ENCODE data around the gene HAPSTR1. TPM values are rescaled to one million over a fixed set of nuclear protein-coding genes. Genes with fewer than 3 reads are reported as not detected.

Gene HAPSTR1
- total RNA-seq, 1 donor from 2014 or later: 53.1 TPM

DNA sequence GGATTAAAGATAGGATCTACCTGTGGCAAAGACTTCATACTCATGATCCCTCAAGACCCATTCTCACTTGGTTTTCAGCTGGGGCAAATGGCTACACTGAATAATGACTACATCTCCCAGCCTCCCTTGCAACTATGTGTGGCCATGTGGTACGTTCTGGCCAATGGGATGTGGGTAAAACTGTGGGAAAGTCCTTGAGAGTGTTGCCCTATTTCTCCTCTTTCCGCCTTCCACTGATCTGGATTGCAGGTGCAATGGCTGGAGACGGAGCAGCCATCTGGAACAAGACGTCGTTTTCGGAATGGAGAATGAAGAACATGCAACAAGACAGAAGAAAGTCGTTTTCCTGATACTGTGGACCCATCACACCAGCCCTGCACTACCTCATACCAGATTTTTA is 48.5 kb downstream of the HAPSTR1 start:
- ATAC-seq: peak; percentile 55 to 63

More for the DNA sequence above, 48.5 kb downstream of the HAPSTR1 start:
- peak; percentile 20 for DNase-seq
- no peaks in the 10 kb centered on the region for H3K36me3 ChIP-seq
- no peaks in the 10 kb centered on the region for H3K27me3 ChIP-seq (ENCODE audit: low read depth)
- TF ChIP-seq, protein P1, sequence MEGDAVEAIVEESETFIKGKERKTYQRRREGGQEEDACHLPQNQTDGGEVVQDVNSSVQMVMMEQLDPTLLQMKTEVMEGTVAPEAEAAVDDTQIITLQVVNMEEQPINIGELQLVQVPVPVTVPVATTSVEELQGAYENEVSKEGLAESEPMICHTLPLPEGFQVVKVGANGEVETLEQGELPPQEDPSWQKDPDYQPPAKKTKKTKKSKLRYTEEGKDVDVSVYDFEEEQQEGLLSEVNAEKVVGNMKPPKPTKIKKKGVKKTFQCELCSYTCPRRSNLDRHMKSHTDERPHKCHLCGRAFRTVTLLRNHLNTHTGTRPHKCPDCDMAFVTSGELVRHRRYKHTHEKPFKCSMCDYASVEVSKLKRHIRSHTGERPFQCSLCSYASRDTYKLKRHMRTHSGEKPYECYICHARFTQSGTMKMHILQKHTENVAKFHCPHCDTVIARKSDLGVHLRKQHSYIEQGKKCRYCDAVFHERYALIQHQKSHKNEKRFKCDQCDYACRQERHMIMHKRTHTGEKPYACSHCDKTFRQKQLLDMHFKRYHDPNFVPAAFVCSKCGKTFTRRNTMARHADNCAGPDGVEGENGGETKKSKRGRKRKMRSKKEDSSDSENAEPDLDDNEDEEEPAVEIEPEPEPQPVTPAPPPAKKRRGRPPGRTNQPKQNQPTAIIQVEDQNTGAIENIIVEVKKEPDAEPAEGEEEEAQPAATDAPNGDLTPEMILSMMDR (IDR thresholded peaks at IDR 0.05): no peak
- no peak overlapping the region for H3K27ac ChIP-seq
- H3K4me1 ChIP-seq: peaks cover 8% of the 10 kb centered on the region
- intact Hi-C loops (cut with DNase I): no loop called here
- H3K4me3 ChIP-seq: no peak overlapping the region
- no peaks in the 10 kb centered on the region for H3K9me3 ChIP-seq

Other genes starting within 250 kb of the HAPSTR1 start
- 89.0 TPM for gene CARHSP1, start 222.6 kb upstream of the HAPSTR1 start, total RNA-seq
- not detected for gene LITAFD, start 209.3 kb upstream of the HAPSTR1 start, total RNA-seq
- 87.5 TPM for gene USP7, start 127.7 kb upstream of the HAPSTR1 start, total RNA-seq

All from lower lobe of right lung (tissue), 2 donors.